Osteocyte (in vitro differentiated cells): ENCODE measurements around the gene TFF1. TPM values are rescaled to one million over a fixed set of nuclear protein-coding genes. Genes with fewer than 3 reads are reported as not detected.
A peak's percentile ranks its signal among the peaks of the same experiment; 100 is the strongest.

ENCODE experiments used
- DNase-seq: peaks from one replicate; pipeline ENCODE4 v3.0.0; 2021; ENCODE audit warnings: mixed read lengths; ENCODE audit not compliant: unreplicated experiment; ENCODE audit errors: extremely low spot score
- H3K27ac Mint-ChIP-seq: one replicate; pipeline ENCODE4 v1.8.0; 2021; ENCODE audit warnings: mild to moderate bottlenecking, mixed read lengths; ENCODE audit not compliant: unreplicated experiment
- H3K27me3 Mint-ChIP-seq: one replicate; pipeline ENCODE4 v1.8.0; 2021; ENCODE audit warnings: mixed read lengths; ENCODE audit not compliant: unreplicated experiment
- H3K36me3 Mint-ChIP-seq: one replicate; pipeline ENCODE4 v1.8.0; 2021; ENCODE audit warnings: mixed read lengths; ENCODE audit not compliant: unreplicated experiment
- H3K4me1 Mint-ChIP-seq: one replicate; pipeline ENCODE4 v1.8.0; 2021; ENCODE audit warnings: mixed read lengths; ENCODE audit not compliant: unreplicated experiment
- H3K4me3 Mint-ChIP-seq: one replicate; pipeline ENCODE4 v1.8.0; 2021; ENCODE audit warnings: mild to moderate bottlenecking, moderate library complexity, mixed read lengths; ENCODE audit not compliant: unreplicated experiment
- H3K9me3 Mint-ChIP-seq: one replicate; pipeline ENCODE4 v1.8.0; 2021; ENCODE audit warnings: mixed read lengths; ENCODE audit not compliant: unreplicated experiment
- total RNA-seq: library from RNA; stranded (reverse); gene quantifications from 2 replicates; pipeline ENCODE4 v1.2.1, GENCODE V29; 2021
- TF ChIP-seq, protein P1 (sequence below): fragments of 200-600 bp; sonication (generic); IDR thresholded peaks from 2 replicates; pipeline ENCODE4 v1.5.0; 2021; ENCODE audit warnings: antibody characterized with exemption, mild to moderate bottlenecking, moderate library complexity

The TFF1 gene
- total RNA-seq, 1 donor from 2014 or later: not detected

DNA sequence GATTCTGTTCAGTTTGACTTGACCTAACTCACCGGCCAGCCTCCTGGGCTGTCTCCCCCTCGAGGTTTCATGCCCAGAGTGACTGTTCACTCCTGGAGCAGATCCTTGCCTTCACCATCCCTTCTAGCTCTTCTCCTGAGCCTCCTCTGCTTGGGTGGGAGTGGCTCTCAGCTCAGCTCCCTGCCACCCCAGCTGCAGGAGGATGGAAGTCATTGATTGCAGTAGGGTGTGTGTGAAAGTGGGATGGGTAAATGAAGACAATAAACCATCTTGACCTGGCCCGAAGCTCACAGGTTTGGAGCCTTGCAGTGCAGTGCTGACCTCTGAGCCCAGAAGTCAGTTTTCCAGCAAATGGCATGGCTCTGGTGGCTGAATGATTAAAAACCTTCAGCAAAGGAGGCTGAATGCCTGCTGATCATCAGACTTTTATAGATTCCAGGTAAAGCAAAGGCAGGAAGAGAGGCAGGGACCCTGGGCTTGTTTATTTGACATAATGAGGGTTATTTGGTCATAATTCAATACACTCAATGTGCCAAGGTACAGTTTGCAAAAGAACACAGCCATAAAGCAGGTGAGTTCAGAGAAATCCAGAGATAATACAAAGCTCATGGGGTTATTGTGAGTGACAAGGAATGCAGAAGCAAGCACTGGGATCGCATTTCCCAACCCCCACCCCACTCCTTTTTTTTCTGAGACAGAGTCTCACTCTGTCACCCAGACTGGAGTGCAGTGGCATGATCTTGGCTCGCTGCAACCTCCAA lies 33.6 kb downstream of the TFF1 start:
- H3K27ac Mint-ChIP-seq: no peak overlapping the region
- peak; percentile 63 for DNase-seq
- peaks cover 3% of the 10 kb centered on the region for H3K36me3 Mint-ChIP-seq
- no peak overlapping the region for H3K4me3 Mint-ChIP-seq
- TF ChIP-seq, protein P1, sequence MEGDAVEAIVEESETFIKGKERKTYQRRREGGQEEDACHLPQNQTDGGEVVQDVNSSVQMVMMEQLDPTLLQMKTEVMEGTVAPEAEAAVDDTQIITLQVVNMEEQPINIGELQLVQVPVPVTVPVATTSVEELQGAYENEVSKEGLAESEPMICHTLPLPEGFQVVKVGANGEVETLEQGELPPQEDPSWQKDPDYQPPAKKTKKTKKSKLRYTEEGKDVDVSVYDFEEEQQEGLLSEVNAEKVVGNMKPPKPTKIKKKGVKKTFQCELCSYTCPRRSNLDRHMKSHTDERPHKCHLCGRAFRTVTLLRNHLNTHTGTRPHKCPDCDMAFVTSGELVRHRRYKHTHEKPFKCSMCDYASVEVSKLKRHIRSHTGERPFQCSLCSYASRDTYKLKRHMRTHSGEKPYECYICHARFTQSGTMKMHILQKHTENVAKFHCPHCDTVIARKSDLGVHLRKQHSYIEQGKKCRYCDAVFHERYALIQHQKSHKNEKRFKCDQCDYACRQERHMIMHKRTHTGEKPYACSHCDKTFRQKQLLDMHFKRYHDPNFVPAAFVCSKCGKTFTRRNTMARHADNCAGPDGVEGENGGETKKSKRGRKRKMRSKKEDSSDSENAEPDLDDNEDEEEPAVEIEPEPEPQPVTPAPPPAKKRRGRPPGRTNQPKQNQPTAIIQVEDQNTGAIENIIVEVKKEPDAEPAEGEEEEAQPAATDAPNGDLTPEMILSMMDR: no peak
- peaks cover 73% of the 10 kb centered on the region for H3K27me3 Mint-ChIP-seq
- peaks cover under 1% of the 10 kb centered on the region for H3K4me1 Mint-ChIP-seq
- peaks cover 17% of the 10 kb centered on the region for H3K9me3 Mint-ChIP-seq

DNA sequence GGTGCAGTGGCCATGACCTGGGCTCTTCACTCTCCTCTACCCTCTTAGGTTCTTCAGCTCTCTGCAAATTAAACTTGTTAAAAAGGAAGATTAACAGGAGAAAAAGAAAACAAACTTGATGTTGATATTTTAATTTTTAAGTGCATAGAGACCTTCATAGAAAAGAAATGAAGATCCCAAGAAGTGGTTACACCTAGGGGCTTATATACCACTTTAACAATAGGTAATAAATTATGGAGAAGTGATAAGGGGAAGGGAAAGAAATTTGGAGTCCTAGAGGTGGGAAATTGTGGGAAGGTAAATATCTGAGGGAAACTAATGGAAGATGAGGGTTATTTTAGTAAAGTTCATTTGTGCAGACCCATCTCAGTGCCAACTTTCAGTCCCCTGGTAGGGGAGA lies 34.7 kb downstream of the TFF1 start:
- no peak overlapping the region for H3K27ac Mint-ChIP-seq
- TF ChIP-seq, protein P1: no peak

DNA sequence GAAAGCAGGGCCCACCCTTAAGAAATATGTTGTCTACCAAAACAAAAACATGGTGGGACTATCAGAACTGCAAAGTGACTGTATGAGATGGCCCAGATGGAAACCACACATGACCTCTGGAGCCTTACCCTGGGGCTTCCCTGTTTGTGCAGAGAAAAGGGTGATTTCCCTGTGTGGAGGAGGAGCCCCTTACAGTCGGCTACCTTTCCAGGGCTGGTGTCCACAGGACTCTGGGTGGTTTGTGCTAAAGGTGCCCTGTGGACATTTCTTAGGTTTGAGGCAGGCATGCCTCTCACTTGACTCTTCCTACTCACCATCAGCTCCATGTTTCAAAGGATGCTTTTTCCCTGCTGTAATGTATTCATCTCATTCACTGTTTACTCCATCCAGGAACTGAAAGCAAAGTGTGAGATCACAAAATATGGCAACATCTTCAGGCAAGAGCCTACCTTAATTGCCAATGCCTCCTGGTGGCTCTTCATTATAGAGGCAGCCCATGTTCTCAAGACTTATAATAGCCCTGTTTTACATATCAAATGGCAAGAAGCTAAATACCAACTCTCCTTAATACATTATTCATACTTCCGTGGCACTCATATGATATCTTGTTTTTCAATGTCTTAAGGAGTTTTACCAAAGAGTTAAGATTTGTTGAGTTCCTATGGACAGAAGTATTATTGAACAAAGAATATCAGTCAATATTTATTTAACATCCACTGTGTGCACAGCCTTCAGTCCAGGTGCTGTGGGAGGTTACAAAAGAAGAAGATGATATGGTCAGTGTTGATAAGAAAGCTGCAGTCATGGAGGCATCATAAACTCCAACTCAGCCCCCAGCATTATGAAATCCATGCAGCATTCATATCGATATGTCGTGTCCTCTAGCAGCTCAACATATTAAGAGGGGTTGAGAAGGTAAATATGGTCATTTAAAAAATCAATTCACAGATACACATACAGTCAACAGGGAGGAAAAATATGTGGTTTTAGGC lies 35.7 kb downstream of the TFF1 start:
- Mint-ChIP-seq H3K9me3 (peaks cover 18% of the 10 kb centered on the region), H3K27ac (no peak overlapping the region), H3K4me3 (no peak overlapping the region), H3K4me1 (peaks cover under 1% of the 10 kb centered on the region), H3K36me3 (peaks cover 3% of the 10 kb centered on the region), H3K27me3 (peaks cover 69% of the 10 kb centered on the region)
- DNase-seq: peak; percentile 4
- TF ChIP-seq, protein P1: no peak

More for the DNA sequence above, 34.7 kb downstream of the TFF1 start:
- Mint-ChIP-seq H3K4me1 (no peaks in the 10 kb centered on the region), H3K9me3 (peaks cover 17% of the 10 kb centered on the region), H3K4me3 (no peak overlapping the region), H3K36me3 (peaks cover 3% of the 10 kb centered on the region), H3K27me3 (peaks cover 73% of the 10 kb centered on the region)
- no peak for DNase-seq

DNA sequence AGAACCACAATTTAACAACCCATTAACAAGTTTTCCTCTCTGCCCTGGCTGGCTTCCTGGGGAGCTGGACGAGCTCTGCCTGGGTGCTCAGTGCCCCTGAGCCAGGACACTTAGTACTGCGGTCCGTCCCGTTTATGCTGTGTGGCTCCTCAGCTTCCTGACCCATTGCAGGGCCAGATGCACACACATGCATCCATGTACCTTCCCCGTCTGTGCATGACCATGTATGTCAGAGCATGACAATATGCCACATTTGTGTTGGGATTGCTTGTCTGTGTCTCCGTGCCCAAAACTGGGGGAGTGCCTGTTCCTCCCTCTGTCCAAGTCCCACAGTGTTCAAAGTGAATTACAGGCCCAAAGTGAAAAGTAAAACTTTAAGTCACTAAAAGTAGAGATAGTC lies 41.4 kb downstream of the TFF1 start:
- no peak overlapping the region for H3K4me3 Mint-ChIP-seq
- H3K27ac Mint-ChIP-seq: peak overlapping the region; percentile 8
- H3K27me3 Mint-ChIP-seq: peaks cover 61% of the 10 kb centered on the region
- H3K9me3 Mint-ChIP-seq: peaks cover 3% of the 10 kb centered on the region
- peak; percentile 57 for DNase-seq
- peaks cover 9% of the 10 kb centered on the region for H3K4me1 Mint-ChIP-seq
- TF ChIP-seq, protein P1: no peak
- H3K36me3 Mint-ChIP-seq: no peaks in the 10 kb centered on the region

DNA sequence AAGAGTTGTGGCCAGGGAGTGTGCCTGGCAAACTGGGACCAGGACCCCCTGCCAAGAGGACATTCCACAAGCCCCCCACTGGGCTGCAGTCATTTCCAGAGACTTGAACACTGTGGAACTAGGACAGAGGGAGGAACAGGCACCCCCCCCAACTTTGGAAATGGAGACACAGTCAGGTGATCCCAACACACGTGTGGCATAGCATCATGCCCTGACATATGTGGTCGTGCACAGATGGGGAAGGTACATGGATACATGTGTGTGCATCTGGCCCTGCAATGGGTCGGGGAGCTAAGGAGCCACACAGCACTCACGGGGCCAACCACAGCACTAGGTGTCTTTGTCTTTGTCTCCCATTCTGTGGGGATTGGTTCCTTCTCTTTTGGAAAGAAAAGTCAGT lies 44.5 kb downstream of the TFF1 start:
- peak; percentile 69 for DNase-seq
- TF ChIP-seq, protein P1: no peak
- peaks cover 36% of the 10 kb centered on the region for H3K27me3 Mint-ChIP-seq
- no peak overlapping the region for H3K4me3 Mint-ChIP-seq
- no peak overlapping the region for H3K27ac Mint-ChIP-seq
- H3K4me1 Mint-ChIP-seq: peaks cover 11% of the 10 kb centered on the region
- peaks cover 3% of the 10 kb centered on the region for H3K9me3 Mint-ChIP-seq
- H3K36me3 Mint-ChIP-seq: no peaks in the 10 kb centered on the region
